Stimulated activated CD8-positive, alpha-beta memory T cell treated with anti-CD3 and anti-CD28 coated beads, Interleukin-15, amount 100 ng/mL, for 48 hours (primary cell): ENCODE data around the gene ATP2C1.
"Not testable (repeated sequence)": the region's sequence is repeated elsewhere in the genome, so short reads cannot be mapped to it uniquely, and the experiment has no call there.

Source experiments
- DNase-seq, 2 donors: peaks; one replicate each; pipeline ENCODE4 v3.0.0-alpha.2; 2020; ENCODE audit warnings: low read depth in 2 of 2

Gene ATP2C1

GRCh38 chr3:130934442-130935089, 40.7 kb downstream of the ATP2C1 start:
- no peak for DNase-seq

GRCh38 chr3:130935761-130936492, 42.0 kb downstream of the ATP2C1 start:
- DNase-seq = no peak

DNA sequence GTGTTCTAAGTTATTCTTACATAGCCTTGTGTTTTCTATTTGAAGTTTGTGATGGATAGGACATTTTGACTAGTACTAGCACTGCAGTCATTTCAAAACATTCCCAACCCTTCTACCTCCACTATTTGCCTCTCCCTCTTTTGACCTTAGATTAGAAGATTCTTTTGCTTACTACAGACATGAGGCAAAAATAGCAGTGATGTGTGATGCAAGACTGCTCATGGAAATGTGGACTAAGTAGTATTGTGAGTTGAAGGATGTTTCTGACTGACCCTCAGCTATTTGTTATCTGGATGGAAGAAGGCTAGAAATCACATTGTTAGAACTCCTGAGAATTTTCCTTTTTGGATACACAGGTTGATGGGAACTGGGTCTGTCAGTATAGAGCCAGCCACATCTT, 45.9 kb downstream of the ATP2C1 start:
- no peak for DNase-seq

GRCh38 chr3:130941793-130942192, 47.9 kb downstream of the ATP2C1 start:
- DNase-seq = no peak

- no peak for DNase-seq
Measured at GRCh38 chr3:130946882-130947281, 53.0 kb downstream of the ATP2C1 start.

DNA sequence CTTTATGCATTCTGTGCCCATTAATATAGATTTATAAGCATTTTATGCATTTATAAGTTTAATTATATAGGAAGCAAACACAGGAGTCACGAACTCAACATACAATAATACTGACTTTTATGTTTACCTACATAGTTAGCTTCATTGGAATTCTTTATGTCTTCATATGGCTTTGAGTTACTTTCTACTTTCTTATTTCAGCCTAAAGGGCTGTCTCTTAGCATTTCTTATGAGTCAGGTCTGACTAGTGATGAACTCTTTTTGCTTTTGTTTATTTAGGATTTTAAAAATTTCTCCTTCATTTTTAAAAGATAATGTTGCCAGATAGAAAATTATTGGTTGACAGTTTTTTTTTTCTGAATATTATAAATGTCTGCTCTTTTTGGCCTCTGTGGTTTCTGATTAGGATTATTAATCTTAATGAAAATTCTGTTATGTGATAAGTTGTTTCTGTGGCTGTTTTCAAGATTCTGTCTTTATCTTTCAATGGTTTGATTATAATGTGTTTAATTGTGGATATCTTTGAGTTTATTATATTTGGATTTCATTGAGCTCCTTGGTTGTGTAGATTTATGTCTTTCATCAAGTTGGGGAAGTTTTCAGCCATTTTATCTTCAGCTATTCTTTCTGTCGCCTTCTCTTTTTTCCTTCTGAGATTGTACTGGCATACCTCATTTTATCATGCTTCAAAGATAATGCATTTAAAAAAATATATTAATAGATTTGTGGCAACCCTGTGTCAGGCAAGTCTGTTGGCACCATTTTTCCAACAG, 54.3 kb downstream of the ATP2C1 start:
- no peak for DNase-seq

GRCh38 chr3:130948929-130949328, 55.0 kb downstream of the ATP2C1 start:
- DNase-seq = no peak

- no peak for DNase-seq
Measured at GRCh38 chr3:130950124-130950523, 56.2 kb downstream of the ATP2C1 start.

DNA sequence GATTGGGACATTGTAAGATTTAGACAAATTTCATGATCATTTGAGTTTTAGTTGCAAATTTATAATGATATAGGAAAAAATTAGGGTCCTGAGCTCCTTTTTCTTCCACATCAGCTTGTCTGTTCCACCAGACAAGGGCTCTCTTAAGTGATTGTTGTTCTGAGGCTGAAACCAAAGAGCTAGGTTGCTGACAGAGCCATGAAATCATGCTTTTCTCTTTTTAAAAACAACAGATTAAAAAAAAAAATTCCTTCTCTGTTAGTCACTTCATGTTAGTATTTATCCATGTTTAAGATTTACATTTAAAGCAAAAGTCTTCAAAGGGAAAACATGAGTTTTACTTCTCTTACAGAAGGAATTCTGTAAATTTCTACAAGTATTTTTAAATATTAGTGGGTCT, 56.8 kb downstream of the ATP2C1 start:
- no peak for DNase-seq

DNA sequence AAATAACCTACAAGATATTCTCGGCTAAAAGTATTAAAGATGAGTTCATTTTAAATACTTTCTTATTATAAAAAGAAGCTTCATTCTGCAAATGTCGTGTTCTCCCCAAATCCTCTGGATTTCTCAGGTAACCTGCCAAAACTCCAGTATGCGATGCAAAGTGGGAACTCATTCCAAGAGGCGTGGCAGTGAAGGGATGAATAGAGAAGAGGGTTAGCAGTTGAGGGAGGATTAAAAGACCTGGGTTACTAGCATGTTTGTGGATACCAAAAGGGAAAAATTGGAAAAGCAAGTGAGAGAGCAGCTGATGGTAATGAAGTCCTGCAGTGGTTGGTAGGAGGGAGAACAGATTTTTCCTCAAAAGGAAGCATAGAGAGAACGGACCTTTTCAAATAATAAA, 61.6 kb downstream of the ATP2C1 start:
- no peak for DNase-seq

- DNase-seq = no peak
Measured at GRCh38 chr3:130956281-130956680, 62.4 kb downstream of the ATP2C1 start.

- DNase-seq = no peak
Measured at GRCh38 chr3:130956721-130957120, 62.8 kb downstream of the ATP2C1 start.

GRCh38 chr3:130960139-130960795, 66.4 kb downstream of the ATP2C1 start:
- DNase-seq = no peak

- no peak for DNase-seq
Measured at GRCh38 chr3:130961458-130961857, 67.6 kb downstream of the ATP2C1 start.

DNA sequence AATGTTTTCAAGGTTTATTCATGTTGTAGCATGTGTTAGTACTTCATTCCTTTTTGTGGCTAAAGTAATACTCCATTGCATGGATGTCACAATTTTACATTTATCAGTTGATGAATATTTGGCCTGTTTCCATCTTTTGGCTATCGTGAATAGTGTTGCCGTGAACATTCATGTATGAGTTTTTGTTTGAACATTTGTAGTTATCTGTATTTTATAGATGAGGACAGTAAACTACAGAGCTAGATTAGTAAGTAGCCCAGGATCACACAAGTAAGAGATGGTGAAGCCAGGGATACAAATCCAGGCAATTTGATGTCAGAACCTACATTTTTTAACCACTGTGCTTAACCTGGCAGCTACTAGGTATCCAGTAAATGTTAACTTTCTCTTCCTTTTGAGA, 69.6 kb downstream of the ATP2C1 start:
- DNase-seq = no peak

DNA sequence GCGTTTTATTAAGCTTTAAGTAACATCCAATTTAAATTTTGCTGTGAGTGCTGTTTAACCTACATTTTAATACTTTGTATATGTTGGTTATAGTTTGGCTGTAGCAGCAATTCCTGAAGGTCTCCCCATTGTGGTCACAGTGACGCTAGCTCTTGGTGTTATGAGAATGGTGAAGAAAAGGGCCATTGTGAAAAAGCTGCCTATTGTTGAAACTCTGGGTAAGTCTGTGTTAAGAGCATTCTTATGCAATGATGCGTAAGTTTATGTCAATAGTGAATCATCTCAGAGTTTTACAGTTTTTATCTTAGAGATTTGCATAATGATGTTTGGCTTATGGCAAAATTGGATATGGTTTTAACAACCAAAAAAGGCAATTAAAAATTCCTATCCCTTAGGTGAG, 70.0 kb downstream of the ATP2C1 start:
- no peak for DNase-seq

DNA sequence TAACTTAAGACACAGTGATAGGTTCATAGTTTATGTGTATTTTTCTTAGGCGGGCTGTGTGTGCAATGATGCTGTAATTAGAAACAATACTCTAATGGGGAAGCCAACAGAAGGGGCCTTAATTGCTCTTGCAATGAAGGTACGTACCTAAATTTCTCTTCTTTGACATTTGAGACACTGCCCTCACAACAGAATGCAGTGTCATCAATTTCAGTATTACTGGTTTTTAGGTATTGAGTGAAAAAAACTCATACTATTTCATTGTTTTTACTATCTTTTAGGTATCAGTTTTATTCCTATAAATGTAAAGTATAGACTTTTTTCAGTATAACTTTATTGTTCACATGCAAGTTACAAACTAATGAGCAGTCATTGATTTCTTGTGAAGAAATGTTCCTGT, 73.4 kb downstream of the ATP2C1 start:
- no peak for DNase-seq

DNA sequence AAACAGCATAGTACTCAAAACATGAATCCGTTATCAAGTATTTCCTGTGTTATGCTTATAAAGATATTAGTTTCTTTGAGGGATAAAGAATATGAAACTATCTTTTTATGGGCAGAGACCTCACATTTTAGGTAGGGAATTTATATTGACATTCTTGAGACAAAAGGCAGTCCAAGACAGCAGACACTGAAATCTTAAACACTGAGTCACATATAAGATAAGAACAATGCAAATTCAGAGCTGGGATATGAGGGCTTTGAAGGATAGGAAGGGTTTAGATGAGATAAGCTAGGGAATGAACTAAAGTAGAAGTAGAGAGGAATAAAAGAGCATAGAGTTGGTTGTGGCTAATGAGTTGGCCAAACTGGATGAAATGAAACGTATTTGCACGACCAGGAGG, 74.3 kb downstream of the ATP2C1 start:
- no peak for DNase-seq

DNA sequence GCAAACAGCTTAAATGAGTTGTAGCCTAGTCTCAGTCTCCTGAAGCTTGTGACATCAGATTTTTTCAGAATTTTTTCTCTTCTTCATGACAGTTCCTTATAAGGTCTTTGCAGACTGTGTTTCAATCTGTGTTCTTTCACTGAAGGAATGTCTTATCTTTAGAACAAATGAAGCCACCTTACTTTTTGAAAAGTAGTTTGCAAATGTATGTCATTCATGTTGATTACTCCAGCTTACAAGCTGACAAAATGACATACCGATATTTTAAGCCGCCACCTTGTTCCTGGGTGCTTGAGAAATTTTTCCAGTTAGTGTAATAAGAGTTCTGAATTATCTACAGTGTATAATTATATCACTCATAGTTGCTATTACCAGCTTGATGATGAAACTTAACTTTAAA, 75.7 kb downstream of the ATP2C1 start:
- no peak for DNase-seq

- no peak for DNase-seq
Measured at GRCh38 chr3:130971208-130971607, 77.3 kb downstream of the ATP2C1 start.

DNA sequence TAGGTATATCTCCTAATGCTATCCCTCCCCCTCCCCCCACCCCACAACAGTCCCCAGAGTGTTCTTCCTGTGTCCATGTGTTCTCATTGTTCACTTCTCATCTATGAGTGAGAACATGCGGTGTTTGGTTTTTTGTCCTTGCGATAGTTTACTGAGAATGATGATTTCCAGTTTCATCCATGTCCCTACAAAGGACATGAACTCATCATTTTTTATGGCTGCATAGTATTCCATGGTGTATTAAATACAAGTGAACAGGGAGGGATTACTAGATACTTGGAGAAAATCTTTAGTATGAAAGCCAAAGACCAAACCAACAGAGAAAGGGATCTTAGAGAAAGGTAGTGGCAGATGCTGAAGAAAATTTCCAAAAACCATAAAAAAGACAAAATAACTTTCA, 78.7 kb downstream of the ATP2C1 start:
- not testable (repeated sequence) for DNase-seq

DNA sequence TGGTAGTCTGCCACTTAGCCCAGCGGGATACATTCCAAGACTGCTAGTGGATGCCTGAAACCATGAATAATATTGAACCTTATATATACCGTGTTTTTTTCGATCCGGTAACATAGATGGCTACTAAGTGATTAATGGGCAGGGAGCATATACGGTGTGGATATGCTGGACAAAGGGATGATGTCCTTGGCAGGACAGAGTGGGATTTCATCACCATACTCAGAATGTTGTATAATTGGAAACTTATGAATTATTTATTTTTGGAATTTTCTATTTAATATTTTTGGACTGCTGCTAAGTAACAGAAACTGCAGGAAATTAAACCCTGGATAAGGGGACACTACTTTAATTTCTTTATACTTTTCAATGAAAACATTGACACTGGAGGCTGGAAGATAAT, 79.5 kb downstream of the ATP2C1 start:
- no peak for DNase-seq
